SK-N-SH (cell line): ENCODE data around the gene EPHX1.

ENCODE experiments used
- CTCF ChIP-seq: fragments of 200-600 bp; sonication (generic); IDR thresholded peaks from 2 replicates; pipeline ENCODE4 v1.6.1; 2017; ENCODE audit warnings: antibody characterized with exemption, mild to moderate bottlenecking, moderate library complexity
- EZH2phosphoT487 ChIP-seq: fragments of 200-600 bp; sonication (generic); IDR thresholded peaks from 2 replicates; pipeline ENCODE4 v1.6.1; 2017; ENCODE audit warnings: low read depth, mixed run types, mild to moderate bottlenecking, antibody characterized with exemption, moderate library complexity, borderline replicate concordance
- POLR2AphosphoS5 ChIP-seq: IDR thresholded peaks from 2 replicates; pipeline ENCODE4 v1.6.1; 2012; ENCODE audit warnings: low read depth, low read length
- YY1 ChIP-seq: IDR thresholded peaks from 2 replicates; pipeline ENCODE4 v1.4.0; 2012; ENCODE audit warnings: low read depth, mild to moderate bottlenecking
- TF ChIP-seq, protein P1 (sequence below): IDR thresholded peaks from 2 replicates; pipeline ENCODE4 v1.6.1; 2012; ENCODE audit warnings: mild to moderate bottlenecking, low read depth, low read length, moderate library complexity

GRCh38 chr1:225830841-225831240 is 20.9 kb downstream of the EPHX1 start:
- TF ChIP-seq EZH2phosphoT487: no peak
- no peak for TF ChIP-seq CTCF
- TF ChIP-seq POLR2AphosphoS5: no peak
- TF ChIP-seq, protein P1, sequence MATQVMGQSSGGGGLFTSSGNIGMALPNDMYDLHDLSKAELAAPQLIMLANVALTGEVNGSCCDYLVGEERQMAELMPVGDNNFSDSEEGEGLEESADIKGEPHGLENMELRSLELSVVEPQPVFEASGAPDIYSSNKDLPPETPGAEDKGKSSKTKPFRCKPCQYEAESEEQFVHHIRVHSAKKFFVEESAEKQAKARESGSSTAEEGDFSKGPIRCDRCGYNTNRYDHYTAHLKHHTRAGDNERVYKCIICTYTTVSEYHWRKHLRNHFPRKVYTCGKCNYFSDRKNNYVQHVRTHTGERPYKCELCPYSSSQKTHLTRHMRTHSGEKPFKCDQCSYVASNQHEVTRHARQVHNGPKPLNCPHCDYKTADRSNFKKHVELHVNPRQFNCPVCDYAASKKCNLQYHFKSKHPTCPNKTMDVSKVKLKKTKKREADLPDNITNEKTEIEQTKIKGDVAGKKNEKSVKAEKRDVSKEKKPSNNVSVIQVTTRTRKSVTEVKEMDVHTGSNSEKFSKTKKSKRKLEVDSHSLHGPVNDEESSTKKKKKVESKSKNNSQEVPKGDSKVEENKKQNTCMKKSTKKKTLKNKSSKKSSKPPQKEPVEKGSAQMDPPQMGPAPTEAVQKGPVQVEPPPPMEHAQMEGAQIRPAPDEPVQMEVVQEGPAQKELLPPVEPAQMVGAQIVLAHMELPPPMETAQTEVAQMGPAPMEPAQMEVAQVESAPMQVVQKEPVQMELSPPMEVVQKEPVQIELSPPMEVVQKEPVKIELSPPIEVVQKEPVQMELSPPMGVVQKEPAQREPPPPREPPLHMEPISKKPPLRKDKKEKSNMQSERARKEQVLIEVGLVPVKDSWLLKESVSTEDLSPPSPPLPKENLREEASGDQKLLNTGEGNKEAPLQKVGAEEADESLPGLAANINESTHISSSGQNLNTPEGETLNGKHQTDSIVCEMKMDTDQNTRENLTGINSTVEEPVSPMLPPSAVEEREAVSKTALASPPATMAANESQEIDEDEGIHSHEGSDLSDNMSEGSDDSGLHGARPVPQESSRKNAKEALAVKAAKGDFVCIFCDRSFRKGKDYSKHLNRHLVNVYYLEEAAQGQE: no peak
- no peak for TF ChIP-seq YY1
